GM12872 (cell line): ENCODE data around the gene ZNF580.

ENCODE experiments used
- CTCF ChIP-seq: IDR thresholded peaks from 3 replicates; pipeline ENCODE4 v1.5.1; 2011; ENCODE audit warnings: low read depth, mild to moderate bottlenecking, low read length, moderate library complexity; ENCODE audit not compliant: insufficient read depth

ZNF580 gene

GRCh38 chr19:55611300-55611982, 29.4 kb upstream of the ZNF580 start:
- no peak for TF ChIP-seq CTCF

- TF ChIP-seq CTCF: no peak
Observed at GRCh38 chr19:55611983-55612645, 28.7 kb upstream of the ZNF580 start.

- no peak for TF ChIP-seq CTCF
Observed at GRCh38 chr19:55613396-55613795, 27.4 kb upstream of the ZNF580 start.

- no peak for TF ChIP-seq CTCF
Observed at GRCh38 chr19:55613930-55614710, 26.7 kb upstream of the ZNF580 start.

GRCh38 chr19:55614711-55615542, 25.9 kb upstream of the ZNF580 start:
- no peak for TF ChIP-seq CTCF

- no peak for TF ChIP-seq CTCF
Observed at GRCh38 chr19:55615543-55616394, 25.0 kb upstream of the ZNF580 start.
